H1 (cell line): ENCODE results near the gene PHLDB3. TPM values are rescaled to one million over a fixed set of nuclear protein-coding genes. Genes with fewer than 3 reads are reported as not detected.

Experiments used
- CTCF ChIA-PET: fragments of 300-600 bp; sonication (Branson Sonifier 250); formaldehyde crosslinking; loops from one replicate; lab custom pipeline; 2021; ENCODE audit not compliant: partially characterized antibody; lab: Charles Lee
- POLR2A ChIA-PET: fragments of 300-600 bp; sonication (Branson Sonifier 250); formaldehyde crosslinking; loops from one replicate; lab custom pipeline; 2021; ENCODE audit warnings: inconsistent platforms; ENCODE audit not compliant: partially characterized antibody; lab: Charles Lee
- DNase-seq, 2 experiments: peaks; one replicate each; pipeline versions ENCODE4 v3.0.0 to v3.0.0-alpha.2; 2010 to 2022; ENCODE audit warnings: low spot score in 2 of 2, low read depth in 1 of 2, mixed read lengths in 1 of 2
- FAIRE-seq: peaks from 2 replicates; lab custom pipeline; 2011; peaks lifted over from hg19 to GRCh38; lab: Jason Lieb, UNC
- H2AFZ ChIP-seq: 2 replicates; pipeline ENCODE4 v1.8.1; 2012; ENCODE audit warnings: low read length, inconsistent platforms
- H2AK5ac ChIP-seq: 2 replicates; pipeline ENCODE4 v1.6.1; 2013; ENCODE audit warnings: low read depth, low read length
- H2BK120ac ChIP-seq: replicated peaks from 2 replicates; pipeline ENCODE3; 2013; ENCODE audit warnings: low read depth, low read length, inconsistent platforms
- H2BK12ac ChIP-seq: 2 replicates; pipeline ENCODE4 v1.6.1; 2013; ENCODE audit warnings: low read depth, low read length
- H2BK15ac ChIP-seq: 2 replicates; pipeline ENCODE4 v1.6.1; 2013; ENCODE audit warnings: low read length
- H2BK20ac ChIP-seq: 2 replicates; pipeline ENCODE4 v1.6.1; 2013; ENCODE audit warnings: low read length
- H2BK5ac ChIP-seq: 2 replicates; pipeline ENCODE4 v1.6.1; 2013; ENCODE audit warnings: low read depth, low read length
- H3K14ac ChIP-seq: 2 replicates; pipeline ENCODE4 v1.6.1; 2013; ENCODE audit warnings: inconsistent platforms; ENCODE audit not compliant: insufficient read length
- H3K18ac ChIP-seq: 2 replicates; pipeline ENCODE4 v1.6.1; 2013; ENCODE audit warnings: low read length; ENCODE audit errors: extremely low read depth
- H3K23ac ChIP-seq: 2 replicates; pipeline ENCODE4 v1.6.1; 2013; ENCODE audit warnings: inconsistent platforms; ENCODE audit not compliant: insufficient read length
- H3K23me2 ChIP-seq: 2 replicates; pipeline ENCODE4 v1.6.1; 2013; ENCODE audit warnings: low read depth, low read length
- H3K27ac ChIP-seq: 2 replicates; pipeline ENCODE4 v1.6.1; 2011; ENCODE audit warnings: low read depth, low read length, inconsistent platforms
- H3K27me3 ChIP-seq, 4 experiments: replicated peaks in 1 of 4; 1 replicate in 1 of 4; 2 replicates in 3 of 4; pipeline versions ENCODE4 v1.6.1 to v1.8.1; 2011 to 2013; ENCODE audit warnings: low read length in 3 of 4, mild to moderate bottlenecking in 3 of 4, inconsistent platforms in 2 of 4, mixed read lengths in 2 of 4, moderate library complexity in 1 of 4; ENCODE audit not compliant: control insufficient read depth in 3 of 4, insufficient read depth in 3 of 4; ENCODE audit errors: extremely low read depth in 1 of 4
- H3K36me3 ChIP-seq, 4 experiments: 2 replicates each; pipeline versions ENCODE4 v1.6.1 to v1.8.1; 2011 to 2013; ENCODE audit warnings: mild to moderate bottlenecking in 4 of 4, low read length in 3 of 4, moderate library complexity in 2 of 4, control low read depth in 1 of 4, inconsistent platforms in 1 of 4; ENCODE audit not compliant: insufficient read depth in 4 of 4, control insufficient read depth in 2 of 4
- H3K4ac ChIP-seq: replicated peaks from 2 replicates; pipeline ENCODE3; 2013; ENCODE audit warnings: low read length, low read depth, mixed read lengths, inconsistent platforms; ENCODE audit not compliant: insufficient read length
- H3K4me1 ChIP-seq, 4 experiments: replicated peaks in 1 of 4; 1 replicate in 1 of 4; 2 replicates in 3 of 4; pipeline versions ENCODE4 v1.6.1 to v1.8.1; 2011 to 2013; ENCODE audit warnings: low read length in 3 of 4, inconsistent platforms in 2 of 4, mixed read lengths in 1 of 4; ENCODE audit not compliant: insufficient read depth in 4 of 4, control insufficient read depth in 3 of 4
- H3K4me2 ChIP-seq, 2 experiments: 2 replicates each; pipeline versions ENCODE4 v1.6.1 to v1.8.1; 2011 to 2013; ENCODE audit warnings: low read depth in 2 of 2, low read length in 2 of 2, control low read depth in 1 of 2, inconsistent platforms in 1 of 2, mild to moderate bottlenecking in 1 of 2; ENCODE audit not compliant: insufficient read depth in 1 of 2
- H3K4me3 ChIP-seq, 4 experiments: fragments of 200-600, 300-600 bp in 1 of 4; sonication (generic), shearing (Covaris generic), sonication (Bioruptor Twin) in 1 of 4; 2 replicates each; pipeline versions ENCODE4 v1.5.1 to v1.8.1; 2011 to 2016; ENCODE audit warnings: low read length in 4 of 4, low read depth in 3 of 4, control low read depth in 2 of 4, inconsistent platforms in 2 of 4, mild to moderate bottlenecking in 2 of 4, mixed read lengths in 1 of 4, moderate library complexity in 1 of 4; ENCODE audit not compliant: insufficient read depth in 2 of 4; ENCODE audit errors: extremely low read depth in 1 of 4
- H3K56ac ChIP-seq: replicated peaks from 2 replicates; pipeline ENCODE3; 2013; ENCODE audit warnings: low read depth, mild to moderate bottlenecking, mixed read lengths, low read length, inconsistent platforms; ENCODE audit not compliant: insufficient read length
- H3K79me1 ChIP-seq: 2 replicates; pipeline ENCODE4 v1.6.1; 2013; ENCODE audit warnings: low read depth, low read length, control low read depth
- H3K79me2 ChIP-seq, 2 experiments: 2 replicates each; pipeline versions ENCODE4 v1.6.1 to v1.8.1; 2012 to 2013; ENCODE audit warnings: low read length in 2 of 2, mild to moderate bottlenecking in 2 of 2, inconsistent platforms in 1 of 2; ENCODE audit not compliant: insufficient read depth in 2 of 2, control insufficient read depth in 1 of 2
- H3K9ac ChIP-seq, 4 experiments: replicated peaks in 1 of 4; 1 replicate in 1 of 4; 2 replicates in 3 of 4; pipeline versions ENCODE4 v1.6.1 to v1.8.1; 2011 to 2013; ENCODE audit warnings: low read depth in 3 of 4, low read length in 3 of 4, control low read depth in 2 of 4, mild to moderate bottlenecking in 2 of 4, moderate library complexity in 2 of 4, inconsistent platforms in 1 of 4; ENCODE audit errors: extremely low read depth in 1 of 4
- H3K9me3 ChIP-seq, 2 experiments: 2 replicates each; pipeline versions ENCODE4 v1.6.1 to v1.8.1; 2012 to 2013; ENCODE audit warnings: mild to moderate bottlenecking in 2 of 2, moderate library complexity in 2 of 2, control low read depth in 1 of 2, inconsistent platforms in 1 of 2, low read depth in 1 of 2, low read length in 1 of 2, mixed read lengths in 1 of 2; ENCODE audit not compliant: insufficient read depth in 2 of 2
- H4K20me1 ChIP-seq, 2 experiments: replicated peaks in 1 of 2; 2 replicates each; pipeline versions ENCODE3 to v1.8.1; 2011 to 2013; ENCODE audit warnings: inconsistent platforms in 2 of 2, low read length in 2 of 2, mild to moderate bottlenecking in 1 of 2; ENCODE audit not compliant: insufficient read depth in 2 of 2, control insufficient read depth in 1 of 2
- H4K5ac ChIP-seq: 2 replicates; pipeline ENCODE4 v1.6.1; 2013; ENCODE audit warnings: low read length, low read depth, mixed read lengths, inconsistent platforms; ENCODE audit not compliant: insufficient read length
- H4K8ac ChIP-seq: 2 replicates; pipeline ENCODE4 v1.8.0; 2013; ENCODE audit warnings: mild to moderate bottlenecking, moderate library complexity, low read length, inconsistent platforms; ENCODE audit not compliant: insufficient read depth; ENCODE audit errors: extremely low read depth
- H4K91ac ChIP-seq: replicated peaks from 2 replicates; pipeline ENCODE3; 2013; ENCODE audit warnings: low read length, mixed read lengths, inconsistent platforms; ENCODE audit not compliant: insufficient read length
- CBX8 ChIP-seq: fragments of 300-800, 300-1000 bp; sonication (generic); IDR thresholded peaks from 2 replicates; pipeline ENCODE4 v1.7.1; 2016; ENCODE audit warnings: low read depth, low read length, borderline replicate concordance
- CEBPB ChIP-seq: IDR thresholded peaks from 2 replicates; pipeline ENCODE4 v1.6.1; 2012; ENCODE audit warnings: low read depth, low read length
- MAFK ChIP-seq: IDR thresholded peaks from 2 replicates; pipeline ENCODE4 v1.6.1; 2012; ENCODE audit warnings: low read depth, mild to moderate bottlenecking, improper control_type of control experiment, low read length
- NRF1 ChIP-seq: IDR thresholded peaks from 2 replicates; pipeline ENCODE4 v1.6.1; 2011; ENCODE audit warnings: mild to moderate bottlenecking, low read depth, low read length, improper control_type of control experiment
- POU5F1 ChIP-seq: IDR thresholded peaks from 2 replicates; pipeline ENCODE4 v1.6.1; 2011; ENCODE audit warnings: low read depth, mild to moderate bottlenecking, low read length, moderate library complexity
- RNF2 ChIP-seq: fragments of 200-900, 300-1000 bp; sonication (generic); IDR thresholded peaks from 2 replicates; pipeline ENCODE4 v1.7.1; 2016; ENCODE audit warnings: borderline replicate concordance, low read depth, mild to moderate bottlenecking, antibody characterized with exemption, low read length; ENCODE audit not compliant: poor library complexity, severe bottlenecking; ENCODE audit errors: missing control alignments
- SAP30 ChIP-seq: fragments of 300-600 bp; sonication (generic); IDR thresholded peaks from 2 replicates; pipeline ENCODE4 v1.7.1; 2012; ENCODE audit warnings: low read length, moderate library complexity, mild to moderate bottlenecking, inconsistent platforms; ENCODE audit not compliant: insufficient read depth, insufficient replicate concordance
- TEAD4 ChIP-seq: IDR thresholded peaks from 2 replicates; pipeline ENCODE4 v1.6.1; 2012; ENCODE audit warnings: low read depth, low read length, inconsistent platforms, mixed read lengths
- WGBS, 2 experiments: shearing (Covaris generic) in 1 of 2; methylation state at CpG; one replicate each; pipeline versions ENCODE4 v1.1.6 to v1.1.7; 2013 to 2015; ENCODE audit warnings: low lambda C conversion rate in 2 of 2, mixed read lengths in 2 of 2, inconsistent platforms in 1 of 2, low coverage in 1 of 2, missing lambda C conversion rate in 1 of 2; ENCODE audit not compliant: insufficient replicate concordance in 2 of 2, insufficient coverage in 1 of 2, insufficient read length in 1 of 2; ENCODE audit errors: extremely low coverage in 1 of 2, missing lambda C conversion rate in 1 of 2; 5-methylcytosine and 5-hydroxymethylcytosine counted together
- polyA plus RNA-seq, 7 experiments: library from polyadenylated mRNA; depleted of rRNA in 3 of 7; stranded (reverse) in 5 of 7; unstranded in 2 of 7; fragments of >200 nt in 5 of 7; fragments of 200-250 nt in 2 of 7; gene quantifications; 1 replicate in 5 of 7; 2 replicates in 1 of 7; 4 replicates in 1 of 7; pipeline versions ENCODE4 v1.2.1 to v1.2.3, GENCODE V29; 2011 to 2013; ENCODE audit warnings: missing spikeins in 2 of 7, mixed read lengths in 2 of 7
- total RNA-seq: library from RNA; stranded (reverse); fragmentation: NEBNext Ultra II Directional; extraction: Animal tissue kit (Norgen Biotek cat#: 25700); gene quantifications from 2 replicates; pipeline ENCODE4 v1.2.1, GENCODE V29; 2021
- TF ChIP-seq, protein P1 (sequence below): IDR thresholded peaks from 2 replicates; pipeline ENCODE4 v1.6.1; 2011; ENCODE audit warnings: low read depth, mild to moderate bottlenecking, low read length; ENCODE audit not compliant: insufficient read depth

Gene PHLDB3
- total and polyA plus RNA-seq, 2 of the 8 experiments (the other 6 are each of a cell fraction or from before 2014, with no cell fraction given): 4.0 to 8.5 TPM

DNA sequence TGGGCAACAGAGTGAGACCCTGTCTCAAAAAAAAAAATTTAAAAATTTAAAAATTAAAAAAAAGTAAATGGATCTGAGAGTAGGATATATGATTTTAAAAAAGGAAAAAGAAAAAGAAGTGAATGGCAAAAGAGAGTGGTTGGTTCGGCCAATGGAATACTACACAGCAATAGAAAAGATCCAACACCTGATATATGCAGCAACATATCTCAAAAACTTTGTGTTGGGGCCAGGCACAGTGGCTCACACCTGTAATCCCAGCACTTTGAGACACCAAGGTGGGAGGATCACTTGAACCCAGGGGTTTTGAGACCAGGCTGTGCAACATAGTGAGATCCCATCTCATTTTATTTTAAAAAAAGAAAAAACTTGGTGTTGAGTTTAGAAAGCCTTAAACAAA lies 37.8 kb downstream of the PHLDB3 start:
- no peaks in the 10 kb centered on the region for H4K20me1 ChIP-seq
- H3K23ac ChIP-seq: no peak overlapping the region
- H2BK120ac ChIP-seq: no peak overlapping the region
- no peaks in the 10 kb centered on the region for H3K36me3 ChIP-seq
- no peak overlapping the region for H2BK20ac ChIP-seq
- POLR2A ChIA-PET: interaction anchor here (0.9 to 1.4 kb wide), 2 partner anchors 38 to 65 kb away, joined by 3 to 4 read pairs; partner anchors contain the start of gene PHLDB3
- H3K23me2 ChIP-seq: peaks cover 13% of the 10 kb centered on the region
- DNase-seq (no peak), FAIRE-seq (no peak)
- no peak overlapping the region for H2AFZ ChIP-seq
- no peak overlapping the region for H2BK5ac ChIP-seq
- no peaks in the 10 kb centered on the region for H3K79me2 ChIP-seq
- TF ChIP-seq NRF1 (no peak), CBX8 (no peak), CEBPB (no peak), SAP30 (no peak), MAFK (no peak), RNF2 (no peak), POU5F1 (no peak), TEAD4 (no peak)
- TF ChIP-seq, protein P1, sequence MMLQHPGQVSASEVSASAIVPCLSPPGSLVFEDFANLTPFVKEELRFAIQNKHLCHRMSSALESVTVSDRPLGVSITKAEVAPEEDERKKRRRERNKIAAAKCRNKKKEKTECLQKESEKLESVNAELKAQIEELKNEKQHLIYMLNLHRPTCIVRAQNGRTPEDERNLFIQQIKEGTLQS: no peak
- no peak overlapping the region for H2AK5ac ChIP-seq
- H3K18ac ChIP-seq: no peak overlapping the region
- CTCF ChIA-PET: interaction anchor here (1.1 to 4.9 kb wide), 6 partner anchors 19 to 278 kb away, joined by 3 to 33 read pairs (median 4); no protein-coding TSS in a partner anchor
- H3K9me3 ChIP-seq: no peaks in the 10 kb centered on the region
- no peak overlapping the region for H4K5ac ChIP-seq
- WGBS, 2 experiments: 90% methylated on average over 1 of the region's 1 CpG; no CpG with 5 or more reads in 1 of the 2 experiments
- no peak overlapping the region for H2BK15ac ChIP-seq
- H3K14ac ChIP-seq: no peak overlapping the region
- no peak overlapping the region for H4K8ac ChIP-seq
- no peak overlapping the region for H3K9ac ChIP-seq
- peaks cover 0 to 24% (median 15%) of the 10 kb centered on the region in 4 experiments; a peak in 6 of 7 replicates for H3K27me3 ChIP-seq
- no peak overlapping the region for H2BK12ac ChIP-seq
- no peak overlapping the region for H3K56ac ChIP-seq
- no peaks in the 10 kb centered on the region for H3K79me1 ChIP-seq
- H4K91ac ChIP-seq: no peak overlapping the region
- H3K4ac ChIP-seq: no peak overlapping the region
- no peak overlapping the region for H3K27ac ChIP-seq
- H3K4me2 ChIP-seq: no peak overlapping the region
- no peak overlapping the region for H3K4me3 ChIP-seq
- peaks cover 0 to 8% (median 3%) of the 10 kb centered on the region in 4 experiments; a peak in 4 of 7 replicates for H3K4me1 ChIP-seq
